Urothelium cell line (cell line): ENCODE data around the gene SPINK4.
A peak's percentile ranks its signal among the peaks of the same experiment; 100 is the strongest.

Experiments used
- DNase-seq: peaks from one replicate; pipeline ENCODE4 v3.0.0; 2011; ENCODE audit warnings: low spot score, mixed read lengths
- FAIRE-seq: peaks from 2 replicates; lab custom pipeline; 2011; peaks lifted over from hg19 to GRCh38; lab: Jason Lieb, UNC

SPINK4 gene

DNA sequence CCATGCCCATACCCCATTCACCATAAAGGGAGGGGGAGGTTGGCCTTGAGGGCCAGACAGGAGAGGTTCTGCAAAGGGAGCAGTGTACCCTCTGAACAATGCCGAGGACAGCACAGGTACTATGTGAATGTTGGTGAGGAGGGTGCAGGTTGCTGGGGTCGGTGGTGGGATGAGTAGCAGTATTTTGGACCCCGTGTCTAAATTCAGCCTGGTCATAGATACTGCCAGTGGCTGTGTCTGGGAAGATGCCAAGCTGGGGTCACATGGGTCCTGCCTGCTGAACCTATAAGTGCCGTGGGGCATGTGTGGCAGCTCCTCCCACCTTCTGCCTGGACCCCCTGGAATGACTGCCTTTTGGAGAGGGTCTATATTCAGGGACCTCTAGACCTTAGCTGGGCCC, 11.4 kb upstream of the SPINK4 start:
- DNase-seq (no peak), FAIRE-seq (no peak)

DNA sequence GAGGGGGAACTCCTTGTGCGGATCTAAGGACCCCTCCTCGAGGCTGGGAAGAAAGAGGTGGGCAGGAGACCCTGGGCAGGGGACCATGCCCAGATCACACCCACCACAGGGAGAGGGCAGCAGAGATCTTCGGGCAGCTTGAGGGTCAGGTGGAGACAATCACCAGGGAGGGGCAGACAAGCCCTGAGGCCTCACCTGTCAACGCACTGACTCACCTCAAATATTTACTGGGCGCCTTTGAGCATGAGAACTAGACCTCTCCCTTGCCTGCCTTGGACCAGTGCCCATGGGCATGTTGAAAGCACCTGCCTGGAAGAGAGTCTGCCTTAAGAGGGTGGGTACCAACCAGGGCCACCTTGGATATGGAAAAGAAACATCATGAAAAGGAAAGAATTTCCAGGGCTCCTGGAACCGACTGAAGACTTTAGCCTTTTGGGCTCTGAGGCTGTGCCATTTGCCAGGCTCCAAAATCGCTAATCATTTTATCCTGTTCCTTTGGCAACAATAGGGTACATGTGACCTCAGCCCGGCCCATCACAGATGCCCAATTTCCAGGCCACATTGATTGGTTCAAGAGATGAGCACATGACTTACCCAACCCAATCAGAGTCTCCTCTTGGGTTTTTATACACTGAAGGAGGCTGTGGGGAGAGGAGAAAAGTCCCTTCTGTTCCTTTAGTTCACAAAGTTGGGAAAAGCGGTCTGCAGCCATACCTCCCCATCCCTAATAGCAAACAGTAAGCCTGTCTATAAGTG, 10.4 kb upstream of the SPINK4 start:
- DNase-seq: peak; percentile 58

DNA sequence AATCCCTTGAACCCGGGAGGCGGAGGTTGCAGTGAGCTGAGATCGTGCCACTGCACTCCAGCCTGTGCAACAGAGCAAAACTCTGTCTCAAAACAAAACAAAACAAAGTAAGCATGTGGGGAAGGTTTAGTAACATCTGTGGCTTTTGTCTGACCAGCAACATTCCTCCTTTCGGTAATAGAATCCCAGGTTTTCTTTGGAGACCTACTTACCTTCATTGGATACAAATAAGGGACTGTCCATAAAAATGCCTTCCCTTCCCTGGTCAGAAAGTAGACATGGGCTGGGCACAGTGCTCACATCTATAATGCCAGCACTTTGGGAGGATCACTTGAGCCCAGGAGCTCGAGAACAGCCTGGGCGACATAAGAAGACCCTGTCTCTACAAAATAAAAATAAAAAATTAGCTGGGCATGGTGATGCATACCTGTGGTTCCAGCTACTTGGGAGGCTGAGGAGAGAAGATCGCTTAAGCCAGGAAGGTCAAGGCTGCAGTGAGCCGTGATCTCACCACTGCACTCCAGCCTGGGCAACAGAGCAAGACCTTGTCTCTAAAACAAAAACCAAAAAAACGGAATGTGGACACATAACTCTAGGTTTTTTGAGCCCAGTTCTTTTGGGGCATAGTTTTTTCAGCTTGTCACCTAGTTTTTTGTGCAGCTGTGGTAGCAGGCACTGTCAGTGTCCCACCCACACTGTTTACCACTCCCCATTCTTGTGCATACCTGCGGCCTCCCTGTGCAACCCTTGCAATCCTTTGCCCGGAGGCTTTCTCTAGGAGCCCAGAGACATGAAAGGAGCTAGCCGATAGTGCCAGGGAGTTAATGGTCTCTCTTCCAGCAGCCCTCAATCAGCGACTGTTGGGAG, 9.0 kb upstream of the SPINK4 start:
- DNase-seq: peak; percentile 62
- no peak for FAIRE-seq

More for the DNA sequence above, 10.4 kb upstream of the SPINK4 start:
- FAIRE-seq: no peak

DNA sequence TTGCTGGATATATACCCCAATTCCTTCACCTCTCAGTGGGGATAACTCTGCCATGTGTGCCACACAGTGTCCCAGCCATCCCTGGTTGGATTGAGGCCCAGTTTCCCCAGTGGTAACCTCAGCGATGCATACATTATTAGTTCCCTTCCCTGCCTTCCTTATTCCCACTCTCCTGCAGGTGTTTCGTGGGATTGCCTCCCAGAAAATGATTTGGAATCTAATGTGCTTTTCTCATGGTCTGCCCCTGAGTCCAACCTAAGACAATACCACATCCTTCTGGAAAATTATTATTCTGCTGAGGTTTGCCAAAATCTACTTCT, 8.4 kb upstream of the SPINK4 start:
- FAIRE-seq (no peak), DNase-seq (no peak)

DNA sequence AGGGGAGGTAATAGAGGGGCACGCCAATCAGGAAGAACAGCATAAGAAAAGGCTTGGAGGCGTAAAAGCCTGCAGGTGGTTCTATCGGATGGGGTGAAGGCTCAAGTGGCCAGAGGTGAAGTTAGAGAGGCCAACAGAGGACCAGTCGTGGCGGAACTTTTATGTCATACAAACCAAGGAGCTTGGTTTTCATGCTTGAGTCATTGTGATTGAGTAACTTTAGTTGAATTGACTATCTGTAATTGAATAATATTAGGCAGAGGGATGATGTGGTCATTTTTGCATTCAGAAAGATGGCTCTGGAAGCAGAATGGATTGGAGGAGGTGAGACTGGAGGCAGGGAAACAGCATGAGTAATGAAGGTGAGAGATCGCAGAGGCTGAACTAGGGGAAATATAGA, 7.2 kb upstream of the SPINK4 start:
- DNase-seq (no peak), FAIRE-seq (no peak)

DNA sequence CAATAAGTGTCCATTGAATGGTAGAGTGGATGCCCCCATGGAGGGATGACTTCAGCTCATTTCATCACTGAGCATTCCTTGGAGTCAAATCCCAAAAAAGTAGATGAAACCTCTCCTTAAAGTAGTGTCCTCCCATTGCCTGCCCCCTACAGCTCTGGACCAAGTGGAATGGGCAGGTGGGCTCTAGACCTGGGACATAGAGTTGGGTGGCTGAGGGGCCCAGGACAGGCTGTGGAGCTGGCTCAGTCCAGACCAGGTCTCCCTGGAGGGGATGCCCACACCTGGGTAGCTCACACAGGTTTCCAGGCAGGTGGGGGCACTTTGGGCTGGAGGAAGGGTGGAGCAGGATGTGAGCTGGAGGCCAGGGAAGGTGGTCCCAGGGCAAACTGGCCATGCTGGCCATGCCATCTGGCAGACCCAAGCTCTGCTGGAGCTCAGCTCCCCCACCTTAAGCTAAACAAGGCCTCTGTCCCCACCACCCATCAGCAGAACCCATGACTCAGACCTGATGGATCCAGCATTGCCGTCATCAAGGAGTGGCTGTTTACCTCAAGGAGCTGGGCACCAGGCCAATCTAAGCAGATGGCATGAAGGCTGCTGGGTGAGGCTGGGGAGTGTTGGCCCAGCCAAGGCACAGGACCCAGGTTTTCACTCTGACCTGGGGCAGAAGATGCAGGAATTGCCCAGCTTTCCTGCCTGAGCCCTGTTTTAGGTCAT, 6.2 kb upstream of the SPINK4 start:
- peak; percentile 95 for FAIRE-seq

DNA sequence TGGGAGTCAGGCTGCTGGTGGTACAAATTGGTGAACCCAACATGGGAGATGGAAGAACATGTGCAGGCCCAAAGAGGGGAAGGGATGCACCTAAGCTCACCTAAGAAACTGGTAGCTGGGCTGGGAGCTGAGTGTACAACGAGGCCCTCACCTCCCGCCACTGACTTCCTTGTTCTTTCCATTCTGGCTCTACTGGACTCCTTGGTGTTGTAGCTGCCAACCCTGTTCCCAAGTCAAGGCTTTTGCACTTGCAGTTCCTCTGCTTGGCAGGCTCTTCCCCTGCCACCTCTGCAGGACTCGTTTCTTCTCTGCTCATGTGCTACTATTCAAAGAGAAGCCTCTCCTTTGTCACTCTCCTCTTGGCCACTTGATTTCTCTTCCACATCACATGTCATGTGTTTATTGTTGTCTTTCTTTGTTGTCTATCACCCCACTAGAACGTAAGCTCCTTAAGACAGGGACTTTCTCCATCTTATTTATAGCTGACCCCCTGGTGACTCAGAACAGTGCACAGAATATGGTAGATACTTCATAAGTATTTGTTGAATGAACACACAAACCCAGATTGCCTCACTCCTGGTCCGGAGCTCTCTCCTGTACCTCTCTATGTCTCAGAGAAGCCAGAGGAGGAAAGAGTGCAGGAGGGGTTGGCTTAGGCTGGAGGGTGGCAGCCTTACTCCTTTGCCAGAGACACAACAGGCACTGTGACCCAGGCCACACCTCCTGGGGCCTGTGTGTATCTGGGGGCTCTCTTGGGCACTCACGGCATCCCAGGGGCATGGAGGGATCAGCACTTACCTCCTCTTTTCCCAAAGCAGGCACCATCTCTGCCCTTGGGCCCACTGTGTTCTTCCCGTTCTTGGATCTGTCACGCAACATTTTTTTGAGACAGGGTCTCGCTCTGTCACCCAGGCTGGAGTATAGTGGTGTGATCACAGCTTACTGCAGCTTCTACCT, 5.2 kb upstream of the SPINK4 start:
- FAIRE-seq (no peak), DNase-seq (no peak)

More for the DNA sequence above, 6.2 kb upstream of the SPINK4 start:
- DNase-seq: peak; percentile 93

DNA sequence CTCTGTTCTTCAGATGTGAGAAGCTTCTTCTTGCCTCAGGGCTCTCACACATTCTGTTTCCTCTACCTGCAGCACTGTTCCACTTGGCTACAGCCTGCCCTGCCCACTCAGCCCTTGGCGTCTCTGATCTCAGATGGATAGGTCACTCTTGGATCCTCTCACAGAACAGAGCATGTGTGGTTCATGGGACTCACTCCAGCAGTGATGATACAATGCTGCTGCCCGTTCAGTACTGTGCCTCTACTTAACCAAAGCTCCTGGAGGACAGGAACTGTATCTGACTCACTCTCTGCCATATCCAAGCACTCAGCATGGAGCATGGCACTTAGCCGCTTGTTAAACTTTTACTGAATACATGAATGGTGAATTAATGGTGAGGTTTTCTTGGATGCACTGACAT, 3.4 kb upstream of the SPINK4 start:
- FAIRE-seq (no peak), DNase-seq (no peak)

DNA sequence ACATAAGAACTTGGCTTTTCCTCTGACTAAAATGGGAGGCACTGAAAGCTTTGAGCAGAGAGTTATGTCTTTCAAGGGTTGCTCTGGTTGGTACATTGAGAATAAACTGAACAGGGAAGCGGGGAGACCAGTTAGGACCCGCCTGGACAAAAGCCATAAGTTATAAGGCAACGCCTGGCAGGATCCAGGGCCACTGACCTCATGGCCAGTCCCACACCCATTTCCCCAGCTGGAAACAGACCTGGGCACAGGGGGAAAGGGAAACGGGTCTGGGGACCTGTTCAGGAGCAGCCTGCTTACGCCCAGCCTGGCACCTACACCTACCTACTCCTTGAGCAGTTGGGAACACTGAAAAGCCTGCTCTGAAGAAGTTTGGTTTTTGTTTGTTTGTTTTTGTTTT, 1.3 kb downstream of the SPINK4 start:
- DNase-seq: no peak
- no peak for FAIRE-seq

DNA sequence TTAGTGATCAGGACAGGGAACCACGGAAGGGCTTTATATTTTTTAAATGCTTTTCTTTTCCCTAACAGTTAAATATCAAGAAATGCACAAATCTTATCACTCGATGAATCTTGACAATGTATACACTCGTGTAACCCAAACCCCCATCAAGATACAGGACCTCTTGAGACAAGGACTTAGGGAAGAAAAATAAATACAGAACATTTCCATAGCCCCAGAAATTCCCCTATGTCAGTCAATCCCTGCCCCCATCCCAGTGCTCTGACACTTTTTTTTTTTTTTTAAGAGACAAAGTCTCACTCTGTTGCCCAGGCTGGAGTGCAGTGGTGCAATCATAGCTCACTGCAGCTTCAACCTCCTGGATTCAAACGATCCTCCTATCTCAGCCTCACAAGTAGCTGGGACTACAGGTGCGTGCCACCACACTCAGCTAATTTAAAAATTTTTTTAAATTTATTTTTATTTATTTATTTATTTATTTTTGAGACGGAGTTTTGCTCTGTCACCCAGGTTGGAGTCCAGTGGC, 2.7 kb downstream of the SPINK4 start:
- no peak for DNase-seq
- FAIRE-seq: no peak

DNA sequence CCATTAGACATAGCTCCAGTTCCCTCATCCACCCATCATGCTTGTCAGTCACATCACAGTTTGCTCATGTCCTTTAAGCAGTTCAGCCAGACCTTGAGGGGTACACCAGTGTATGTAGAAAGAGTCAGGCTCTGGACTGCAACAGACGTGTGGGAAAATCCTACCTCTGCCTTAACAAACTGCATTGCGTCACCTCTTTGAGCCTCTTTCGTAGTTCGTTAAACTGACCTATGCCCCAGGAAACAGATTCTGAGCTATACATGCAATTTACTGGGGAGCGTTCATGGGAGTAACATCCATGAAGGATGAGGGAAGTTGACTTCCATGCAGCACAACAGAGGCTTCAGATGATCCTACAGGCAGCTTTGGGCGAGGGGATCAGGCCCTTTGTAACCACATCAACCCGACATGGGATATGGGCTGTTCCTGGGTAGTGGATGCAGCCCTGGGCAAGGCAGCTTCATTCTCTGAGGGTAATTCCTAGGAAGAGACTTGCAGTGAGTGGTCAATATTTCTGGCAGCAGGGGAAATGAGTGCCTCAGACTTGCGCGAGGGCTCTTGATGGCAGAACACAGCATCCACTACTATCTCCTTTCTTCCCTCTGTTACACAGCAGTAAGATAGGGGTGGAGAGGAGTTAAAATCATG, 4.3 kb downstream of the SPINK4 start:
- no peak for FAIRE-seq
- DNase-seq: no peak

DNA sequence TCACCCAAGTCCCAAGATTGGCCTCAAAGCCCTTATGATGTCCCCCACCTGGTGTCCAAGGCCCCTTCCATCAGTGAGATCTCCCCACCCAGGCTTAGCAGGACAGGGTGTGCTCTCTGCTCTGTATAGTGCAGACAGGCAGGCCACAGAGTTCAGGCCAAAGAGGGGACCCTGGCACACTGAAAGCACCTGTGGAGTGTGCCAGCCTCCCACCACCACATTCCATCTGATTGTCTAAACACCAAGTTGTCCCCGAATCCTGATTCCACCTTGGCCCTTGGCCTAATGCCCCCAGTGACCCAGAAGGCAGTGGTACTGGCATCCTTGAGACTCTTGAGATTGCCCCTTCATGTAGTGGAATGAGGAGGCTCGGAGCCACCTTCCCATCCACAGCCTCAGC, 5.4 kb downstream of the SPINK4 start:
- DNase-seq (no peak), FAIRE-seq (no peak)

DNA sequence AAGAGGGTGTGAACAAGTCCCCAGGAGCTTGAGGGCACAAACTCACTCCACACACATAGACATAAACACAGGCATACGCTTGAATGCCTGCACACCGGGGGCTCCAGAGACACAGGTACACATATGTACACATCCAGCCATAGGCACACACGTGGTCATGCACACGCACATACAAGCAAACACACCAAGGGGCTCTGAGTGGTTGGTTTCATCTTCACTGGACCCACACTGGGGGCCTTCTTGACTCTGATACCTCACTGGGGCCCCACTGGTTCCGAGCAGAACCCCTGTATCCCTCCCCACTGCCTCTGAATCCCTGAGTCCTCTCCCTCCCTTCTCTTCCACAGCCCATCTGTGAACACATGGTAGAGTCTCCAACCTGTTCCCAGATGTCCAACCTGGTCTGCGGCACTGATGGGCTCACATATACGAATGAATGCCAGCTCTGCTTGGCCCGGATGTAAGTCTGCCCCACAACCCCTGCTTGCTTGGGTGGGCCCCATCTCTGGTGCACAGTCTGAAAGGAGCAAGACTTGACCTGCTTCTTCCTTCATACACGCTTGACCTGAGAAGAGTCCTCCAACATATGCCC, 6.4 kb downstream of the SPINK4 start:
- DNase-seq (no peak), FAIRE-seq (no peak)

DNA sequence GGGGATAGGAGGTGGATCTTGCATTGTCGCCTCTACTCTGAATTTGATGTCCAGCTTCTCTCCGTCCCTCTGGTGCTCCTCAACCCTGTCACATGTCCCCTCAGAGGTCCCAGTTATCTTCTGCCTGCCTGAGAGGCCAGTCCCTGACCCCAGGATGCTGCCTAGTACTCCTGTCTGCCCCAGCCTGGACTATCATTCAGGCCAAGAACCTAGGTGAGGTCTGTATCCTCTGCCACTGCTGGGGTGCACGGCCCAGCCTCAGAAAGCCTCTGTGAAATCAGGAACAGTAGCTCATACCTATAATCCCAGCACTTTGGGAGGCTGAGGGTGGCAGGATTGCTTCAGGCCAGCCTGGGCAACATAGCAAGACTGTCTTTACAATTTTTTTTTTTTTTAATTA, 8.6 kb downstream of the SPINK4 start:
- no peak for FAIRE-seq
- DNase-seq: no peak

DNA sequence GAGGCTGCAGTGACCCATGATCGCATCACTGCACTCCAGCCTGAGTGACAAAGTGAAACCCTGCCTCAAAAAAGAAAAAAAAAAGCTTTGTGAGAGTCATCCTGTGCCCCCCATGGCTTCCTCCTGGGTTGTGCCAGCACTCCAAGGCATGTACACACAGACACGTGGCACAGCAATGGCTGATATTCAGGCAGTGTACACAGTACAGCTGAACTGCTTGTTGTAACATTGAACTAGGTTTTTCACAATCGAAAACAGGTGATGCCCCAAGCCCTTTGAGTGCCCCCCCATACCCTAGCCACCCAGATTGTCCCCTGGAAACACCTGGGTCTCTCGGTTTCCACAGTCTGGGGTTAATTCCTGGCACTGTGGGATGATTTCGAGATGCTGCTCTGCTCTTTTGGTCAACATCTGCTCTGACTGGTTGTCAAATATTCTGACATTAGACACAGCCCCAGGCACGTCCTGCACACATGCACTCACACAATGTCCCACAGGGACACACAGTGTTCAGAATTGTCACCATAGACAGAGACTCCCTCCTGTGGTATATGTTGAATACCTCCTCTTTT, 9.2 kb downstream of the SPINK4 start:
- no peak for DNase-seq
- no peak for FAIRE-seq

DNA sequence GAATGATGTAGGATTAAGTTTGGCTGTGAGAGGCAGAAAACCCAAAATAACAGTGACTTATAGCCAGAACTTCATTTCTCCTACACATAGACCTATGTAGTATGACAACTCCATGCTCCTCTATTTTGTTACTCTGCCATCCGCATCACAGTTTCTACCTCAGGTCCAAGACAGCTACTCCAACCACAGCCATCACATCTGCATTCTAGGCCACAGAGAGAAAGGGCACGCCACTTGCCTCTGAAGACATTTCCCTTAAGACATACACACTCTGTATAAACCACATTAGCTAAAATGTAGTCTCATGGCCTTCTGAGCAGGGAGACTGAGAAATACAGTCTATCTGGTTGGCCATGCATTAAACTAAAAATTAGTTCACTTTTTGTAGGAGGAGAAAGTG, 10.0 kb downstream of the SPINK4 start:
- DNase-seq: no peak
- peak; percentile 69 for FAIRE-seq

DNA sequence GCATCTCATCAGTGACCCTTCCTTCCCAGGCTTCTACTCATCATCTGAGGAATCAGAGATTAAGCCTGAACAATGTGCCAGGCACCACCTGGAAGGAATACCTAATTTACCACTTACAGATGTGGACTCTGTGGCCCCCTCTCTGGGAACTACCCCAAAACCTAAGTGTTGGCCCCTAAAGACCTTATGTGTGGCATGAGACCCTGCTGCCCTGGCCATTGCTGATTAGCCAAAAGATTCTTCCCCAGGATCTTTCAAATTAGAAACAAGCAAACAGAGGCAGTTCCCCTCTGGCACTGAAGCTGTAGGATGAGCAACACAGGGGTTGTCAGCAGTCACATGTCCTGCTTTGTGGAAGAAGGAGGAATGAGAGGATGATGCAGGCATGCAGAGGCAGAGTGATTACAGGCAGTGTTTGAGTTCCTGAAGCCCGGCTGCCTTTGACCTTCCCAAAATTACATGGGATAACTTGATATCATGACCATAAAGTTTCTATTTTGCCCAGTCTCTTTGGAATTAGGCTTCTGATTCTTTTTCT, 10.6 kb downstream of the SPINK4 start:
- DNase-seq (no peak), FAIRE-seq (no peak)

DNA sequence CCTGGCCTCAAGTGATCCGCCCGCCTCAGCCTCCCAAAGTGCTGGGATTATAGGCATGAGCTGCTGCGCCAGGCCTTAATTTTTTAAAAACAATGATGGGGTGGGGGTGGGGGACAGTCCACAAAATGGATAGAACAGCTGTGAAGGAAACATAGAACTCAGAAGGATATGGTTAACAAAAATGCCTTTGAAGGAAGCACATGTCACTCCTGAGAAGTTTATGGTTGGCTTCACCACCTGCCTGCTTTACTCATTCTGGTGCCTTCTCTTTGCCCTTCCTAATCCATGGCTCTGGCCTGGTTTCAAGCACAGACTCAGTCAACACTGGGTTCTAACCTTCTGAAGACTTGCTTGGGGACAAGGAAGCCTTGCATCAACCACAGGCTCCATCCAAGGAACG, 14.2 kb downstream of the SPINK4 start:
- FAIRE-seq (no peak), DNase-seq (no peak)

DNA sequence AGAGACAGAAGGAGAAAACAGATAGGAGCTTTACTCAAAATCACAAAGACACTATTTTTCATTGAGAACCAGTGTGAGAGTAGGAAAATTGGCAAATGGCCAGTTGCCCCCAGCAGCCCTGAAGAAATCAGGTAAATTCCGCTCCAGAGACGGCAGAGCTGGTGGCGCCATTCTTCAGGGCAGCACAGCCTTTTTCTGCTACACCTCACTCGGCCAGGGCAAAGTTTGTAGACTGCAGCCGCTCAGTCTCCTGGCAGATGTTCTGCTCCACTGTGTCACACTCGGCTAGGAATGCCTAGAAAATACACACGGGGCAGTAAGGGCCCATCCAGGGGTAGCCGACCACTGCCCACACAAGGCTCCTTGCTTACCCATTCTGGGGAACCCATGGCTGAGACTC, 15.0 kb downstream of the SPINK4 start:
- DNase-seq (no peak), FAIRE-seq (no peak)
